SK-N-DZ (cell line): ENCODE measurements around the gene CEL.
"Not testable (repeated sequence)": the region's sequence is repeated elsewhere in the genome, so short reads cannot be mapped to it uniquely, and the experiment has no call there.

Experiments
- DNase-seq: peaks from one replicate; pipeline ENCODE4 v3.0.0-alpha.2; 2015; ENCODE audit warnings: low spot score

The CEL gene

GRCh38 chr9:133046900-133047295 is 14.9 kb upstream of the CEL start:
- no peak for DNase-seq

DNA sequence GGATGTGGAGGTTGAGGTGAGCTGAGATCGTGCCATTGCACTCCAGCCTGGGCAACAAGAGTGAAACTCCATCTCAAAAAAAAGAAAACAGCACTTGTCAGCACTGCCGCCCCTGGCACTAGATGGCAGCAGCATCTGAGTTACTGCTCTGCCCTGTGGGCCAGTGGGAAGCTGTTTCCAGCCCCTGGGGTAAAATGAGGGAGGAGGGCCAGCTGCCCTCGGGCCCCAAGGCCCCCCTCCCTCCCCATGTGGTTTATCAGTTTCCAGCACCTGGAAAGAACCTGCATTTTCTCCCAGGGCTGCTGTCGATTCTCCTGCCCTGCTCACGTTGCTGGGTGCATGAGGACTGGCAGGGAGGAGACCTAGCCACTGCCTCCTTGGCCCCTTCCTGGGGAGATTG is 13.2 kb upstream of the CEL start:
- DNase-seq, result no peak

DNA sequence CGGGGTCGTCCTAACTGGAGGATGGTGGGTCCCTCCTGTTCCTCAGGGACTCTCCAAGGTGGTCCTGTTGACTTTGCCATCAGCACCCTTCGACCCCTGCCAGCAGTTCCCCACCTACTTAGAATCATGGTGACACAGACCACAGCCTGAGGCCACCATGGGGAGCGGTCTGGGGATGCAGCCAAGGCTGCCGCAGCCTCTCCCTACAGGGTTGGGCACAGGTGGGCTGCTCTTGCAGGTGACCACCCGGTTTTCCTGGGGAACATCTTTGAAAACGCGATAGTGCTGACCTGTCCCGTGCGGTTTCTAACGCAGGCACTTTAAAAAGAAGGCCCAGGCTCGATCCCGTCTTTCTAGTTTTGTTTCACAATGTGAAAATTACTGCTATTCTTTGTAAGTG is 12.7 kb upstream of the CEL start:
- DNase-seq, result no peak

- no peak for DNase-seq
Measured at GRCh38 chr9:133050142-133050541, 11.6 kb upstream of the CEL start.

GRCh38 chr9:133050781-133051180 is 11.0 kb upstream of the CEL start:
- no peak for DNase-seq

GRCh38 chr9:133051281-133051900 is 10.4 kb upstream of the CEL start:
- DNase-seq, result no peak

GRCh38 chr9:133051966-133052539 is 9.7 kb upstream of the CEL start:
- no peak for DNase-seq

GRCh38 chr9:133054194-133054890 is 7.4 kb upstream of the CEL start:
- DNase-seq, result no peak

- no peak for DNase-seq
Measured at GRCh38 chr9:133054966-133055365, 6.8 kb upstream of the CEL start.

GRCh38 chr9:133055788-133056420 is 5.9 kb upstream of the CEL start:
- DNase-seq, result no peak

GRCh38 chr9:133056533-133056932 is 5.2 kb upstream of the CEL start:
- DNase-seq, result no peak

DNA sequence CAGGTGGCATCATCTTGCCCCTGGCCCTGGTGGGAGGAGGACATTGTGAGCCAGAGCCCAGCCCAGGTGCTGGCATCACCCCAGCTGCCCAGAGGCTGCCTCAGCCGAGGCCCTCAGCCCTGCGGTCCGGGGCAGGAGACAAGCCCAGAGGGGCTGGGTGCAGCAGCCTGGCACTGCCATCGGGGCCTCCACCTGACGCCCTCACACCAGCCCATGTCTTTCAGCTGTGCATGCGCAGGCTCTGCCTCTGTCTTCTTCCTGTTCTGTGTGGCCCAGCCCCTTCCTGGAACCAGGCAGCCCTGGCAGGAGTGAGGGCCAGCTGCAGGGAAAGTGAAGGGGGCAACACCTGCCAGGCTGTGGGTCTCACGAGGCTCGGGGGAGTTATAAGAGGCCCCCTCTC is 4.8 kb upstream of the CEL start:
- DNase-seq, result no peak

GRCh38 chr9:133057553-133057952 is 4.2 kb upstream of the CEL start:
- DNase-seq, result no peak

DNA sequence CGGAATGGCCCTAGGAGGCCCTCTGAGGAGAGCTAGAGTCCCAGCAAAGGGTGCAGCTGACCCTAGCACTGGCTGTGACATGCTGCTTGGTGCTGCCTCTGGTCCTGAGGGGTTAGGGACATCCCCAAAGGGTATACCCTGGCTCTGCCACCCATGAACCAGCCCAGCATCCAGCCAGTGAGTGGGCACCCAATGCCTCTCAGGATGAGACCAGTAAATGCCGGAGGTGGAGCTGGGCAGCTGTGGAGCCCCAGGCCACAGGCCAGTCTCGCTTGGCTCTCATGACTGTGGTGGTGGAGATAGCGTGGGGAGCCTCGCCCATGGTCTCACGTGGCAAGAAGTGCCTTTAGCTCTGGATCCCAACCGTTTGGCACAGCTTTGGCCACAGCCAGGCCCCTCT is 3.7 kb upstream of the CEL start:
- DNase-seq, result no peak

DNA sequence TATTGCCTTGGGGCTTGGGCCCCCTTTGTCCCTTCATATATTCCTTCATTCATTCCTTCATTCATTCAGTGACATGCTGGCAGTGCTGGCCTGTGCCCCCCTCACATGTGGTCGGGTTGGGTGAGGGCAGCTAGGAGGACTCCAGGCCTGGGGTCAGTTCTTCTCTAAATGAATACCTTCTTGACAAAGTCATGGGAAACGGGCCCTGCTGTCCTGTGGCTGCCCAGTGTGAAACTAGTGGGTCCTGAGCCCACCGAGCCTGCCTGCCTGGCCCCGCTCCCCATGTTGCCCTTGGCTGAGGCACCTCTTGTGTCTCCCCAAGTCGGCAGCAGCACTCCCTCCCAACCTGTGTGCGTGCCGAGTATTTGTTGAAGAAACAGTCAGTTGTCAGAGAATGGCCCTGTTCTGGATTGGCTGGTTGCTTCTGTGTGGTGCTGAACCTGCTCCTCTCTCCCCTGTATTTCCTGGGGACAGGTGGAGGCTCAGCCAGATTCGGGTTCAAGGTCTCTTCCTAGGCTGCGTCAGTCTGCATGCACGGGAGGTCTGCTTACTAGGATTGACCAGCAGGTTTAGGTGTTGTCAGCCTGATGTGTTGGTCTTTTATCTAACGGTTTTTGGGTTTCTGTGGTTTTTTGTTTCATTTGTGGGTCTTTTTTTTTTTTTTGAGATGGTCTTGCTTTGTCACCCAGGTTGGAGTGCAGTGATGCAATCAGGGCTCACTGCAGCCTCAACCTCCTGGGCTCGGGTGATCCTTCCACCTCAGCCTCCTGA is 3.0 kb upstream of the CEL start:
- DNase-seq, result no peak

- no peak for DNase-seq
Measured at GRCh38 chr9:133059623-133060022, 2.2 kb upstream of the CEL start.

- DNase-seq, result no peak
Measured at GRCh38 chr9:133060417-133060841, 1.4 kb upstream of the CEL start.

DNA sequence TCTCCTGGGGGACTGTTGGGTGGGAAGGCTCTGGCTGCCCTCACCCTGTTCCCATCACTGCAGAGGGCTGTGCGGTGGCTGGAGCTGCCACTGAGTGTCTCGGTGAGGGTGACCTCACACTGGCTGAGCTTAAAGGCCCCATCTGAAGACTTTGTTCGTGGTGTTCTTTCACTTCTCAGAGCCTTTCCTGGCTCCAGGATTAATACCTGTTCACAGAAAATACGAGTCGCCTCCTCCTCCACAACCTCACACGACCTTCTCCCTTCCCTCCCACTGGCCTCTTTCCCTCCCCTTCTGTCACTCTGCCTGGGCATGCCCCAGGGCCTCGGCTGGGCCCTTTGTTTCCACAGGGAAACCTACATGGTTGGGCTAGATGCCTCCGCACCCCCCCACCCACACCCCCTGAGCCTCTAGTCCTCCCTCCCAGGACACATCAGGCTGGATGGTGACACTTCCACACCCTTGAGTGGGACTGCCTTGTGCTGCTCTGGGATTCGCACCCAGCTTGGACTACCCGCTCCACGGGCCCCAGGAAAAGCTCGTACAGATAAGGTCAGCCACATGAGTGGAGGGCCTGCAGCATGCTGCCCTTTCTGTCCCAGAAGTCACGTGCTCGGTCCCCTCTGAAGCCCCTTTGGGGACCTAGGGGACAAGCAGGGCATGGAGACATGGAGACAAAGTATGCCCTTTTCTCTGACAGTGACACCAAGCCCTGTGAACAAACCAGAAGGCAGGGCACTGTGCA is 590 bp upstream of the CEL start:
- not testable (repeated sequence) for DNase-seq

GRCh38 chr9:133062569-133062968 is 788 bp downstream of the CEL start:
- DNase-seq, result not testable (repeated sequence)

DNA sequence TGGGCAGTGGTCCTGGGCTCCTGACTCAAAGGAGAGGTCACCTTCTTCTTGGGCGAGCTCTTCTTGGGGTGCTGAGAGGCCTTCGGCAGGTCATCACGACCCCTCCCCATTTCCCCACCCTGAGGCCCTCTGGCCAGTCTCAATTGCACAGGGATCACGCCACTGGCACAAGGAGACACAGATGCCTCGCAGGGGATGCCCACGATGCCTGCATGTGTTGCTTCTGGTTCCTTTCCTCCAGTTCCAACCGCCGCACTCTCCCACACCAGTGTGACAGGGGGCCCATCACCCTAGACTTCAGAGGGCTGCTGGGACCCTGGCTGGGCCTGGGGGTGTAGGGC is 1.3 kb downstream of the CEL start:
- DNase-seq, result no peak

DNA sequence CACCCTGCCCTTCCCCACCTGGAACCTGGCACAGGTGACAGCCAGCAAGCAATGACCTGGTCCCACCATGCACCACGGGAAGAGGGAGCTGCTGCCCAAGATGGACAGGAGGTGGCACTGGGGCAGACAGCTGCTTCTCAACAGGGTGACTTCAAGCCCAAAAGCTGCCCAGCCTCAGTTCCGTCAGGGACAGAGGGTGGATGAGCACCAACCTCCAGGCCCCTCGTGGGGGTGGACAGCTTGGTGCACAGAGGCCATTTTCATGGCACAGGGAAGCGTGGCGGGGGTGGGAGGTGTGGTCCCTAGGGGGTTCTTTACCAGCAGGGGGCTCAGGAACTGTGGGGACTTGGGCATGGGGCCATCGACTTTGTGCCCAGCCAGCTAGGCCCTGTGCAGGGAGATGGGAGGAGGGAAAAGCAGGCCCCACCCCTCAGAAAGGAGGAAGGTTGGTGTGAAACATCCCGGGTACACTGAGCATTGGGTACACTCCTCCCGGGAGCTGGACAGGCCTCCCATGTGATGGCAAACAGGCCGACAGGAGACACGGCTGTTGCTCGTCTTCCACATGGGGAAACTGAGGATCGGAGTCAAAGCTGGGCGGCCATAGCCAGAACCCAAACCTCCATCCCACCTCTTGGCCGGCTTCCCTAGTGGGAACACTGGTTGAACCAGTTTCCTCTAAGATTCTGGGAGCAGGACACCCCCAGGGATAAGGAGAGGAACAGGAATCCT is 1.9 kb downstream of the CEL start:
- DNase-seq, result no peak
